Esophagus squamous epithelium (tissue), 5 donors: ENCODE measurements around the gene PSMB5. TPM values are rescaled to one million over a fixed set of nuclear protein-coding genes. Genes with fewer than 3 reads are reported as not detected.
A peak's percentile ranks its signal among the peaks of the same experiment; 100 is the strongest.

ENCODE experiments used
- DNase-seq: peaks from one replicate; lab custom pipeline; 2025; lab: John Stamatoyannopoulos, UW
- H3K27ac ChIP-seq, 4 donors: fragments of 200-600 bp; sonication (generic); one replicate each; pipeline ENCODE4 v1.5.1; 2016 to 2019; ENCODE audit warnings: mild to moderate bottlenecking in 1 of 4
- H3K27me3 ChIP-seq, 4 donors: fragments of 200-600 bp; sonication (generic); 1 replicate in 3 of 4; 2 replicates in 1 of 4; pipeline versions ENCODE4 v1.5.1 to v1.6.0; 2017 to 2021; ENCODE audit warnings: antibody characterized with exemption in 1 of 4
- H3K36me3 ChIP-seq, 3 donors: fragments of 200-600 bp; sonication (generic); one replicate each; pipeline ENCODE4 v1.5.1; 2016 to 2019
- H3K4me1 ChIP-seq, 3 donors: fragments of 200-600 bp; sonication (generic); one replicate each; pipeline ENCODE4 v1.5.1; 2017 to 2019
- H3K4me3 ChIP-seq, 4 donors: fragments of 200-600 bp; sonication (generic); 1 replicate in 3 of 4; 2 replicates in 1 of 4; pipeline ENCODE4 v1.5.1; 2016 to 2019; ENCODE audit warnings: mild to moderate bottlenecking in 2 of 4, moderate library complexity in 1 of 4
- H3K9me3 ChIP-seq, 3 donors: fragments of 200-600 bp; sonication (generic); one replicate each; pipeline ENCODE4 v1.5.1; 2016 to 2019
- POLR2A ChIP-seq, 4 donors: fragments of 450-650 bp; IDR thresholded peaks; one replicate each; pipeline ENCODE4 v1.6.1; 2017; ENCODE audit warnings: antibody characterized with exemption in 4 of 4, mild to moderate bottlenecking in 4 of 4, moderate library complexity in 3 of 4
- WGBS, 2 donors: methylation state at CpG; one replicate each; pipeline ENCODE4 v1.1.5; 2018; 5-methylcytosine and 5-hydroxymethylcytosine counted together
- intact Hi-C: fragments of 100-400 bp; cut with DNase I; formaldehyde crosslinking; loops from one replicate; pipeline ENCODE4 v1.15.0; 2022
- total RNA-seq, 4 donors: library from RNA; depleted of rRNA; stranded (reverse); fragments of >200 nt; gene quantifications; one replicate each; pipeline ENCODE4 v1.1.0, GENCODE V29; 2016
- TF ChIP-seq, protein P1 (sequence below), 6 experiments: fragments of 450-650 bp in 4 of 6; fragments of 200-600 bp in 2 of 6; sonication (generic) in 2 of 6; IDR thresholded peaks; one replicate each; pipeline ENCODE4 v1.5.1; 2016 to 2019; ENCODE audit warnings: antibody characterized with exemption in 6 of 6, mild to moderate bottlenecking in 4 of 6, moderate library complexity in 4 of 6
- donor health status: DM: yes; HTN: yes; CAD: no.

The PSMB5 gene
- total RNA-seq, 4 donors from 2014 or later: 140 to 185 (median 153) TPM

- H3K27me3 ChIP-seq: no peaks in the 10 kb centered on the region
- H3K4me3 ChIP-seq: peak overlapping the region; percentile 39 to 84 (median 60)
- peaks cover 26 to 53% (median 29%) of the 10 kb centered on the region in 3 donors for H3K4me1 ChIP-seq
- H3K27ac ChIP-seq: peak overlapping the region; percentile 40 to 90 (median 78)
- peaks cover 22 to 76% (median 34%) of the 10 kb centered on the region in 3 donors for H3K36me3 ChIP-seq
- WGBS, 2 donors: 9 to 12% methylated on average over 10 of the region's 10 CpGs
- no peak for TF ChIP-seq POLR2A (IDR thresholded peaks at IDR 0.05)
- TF ChIP-seq, protein P1, sequence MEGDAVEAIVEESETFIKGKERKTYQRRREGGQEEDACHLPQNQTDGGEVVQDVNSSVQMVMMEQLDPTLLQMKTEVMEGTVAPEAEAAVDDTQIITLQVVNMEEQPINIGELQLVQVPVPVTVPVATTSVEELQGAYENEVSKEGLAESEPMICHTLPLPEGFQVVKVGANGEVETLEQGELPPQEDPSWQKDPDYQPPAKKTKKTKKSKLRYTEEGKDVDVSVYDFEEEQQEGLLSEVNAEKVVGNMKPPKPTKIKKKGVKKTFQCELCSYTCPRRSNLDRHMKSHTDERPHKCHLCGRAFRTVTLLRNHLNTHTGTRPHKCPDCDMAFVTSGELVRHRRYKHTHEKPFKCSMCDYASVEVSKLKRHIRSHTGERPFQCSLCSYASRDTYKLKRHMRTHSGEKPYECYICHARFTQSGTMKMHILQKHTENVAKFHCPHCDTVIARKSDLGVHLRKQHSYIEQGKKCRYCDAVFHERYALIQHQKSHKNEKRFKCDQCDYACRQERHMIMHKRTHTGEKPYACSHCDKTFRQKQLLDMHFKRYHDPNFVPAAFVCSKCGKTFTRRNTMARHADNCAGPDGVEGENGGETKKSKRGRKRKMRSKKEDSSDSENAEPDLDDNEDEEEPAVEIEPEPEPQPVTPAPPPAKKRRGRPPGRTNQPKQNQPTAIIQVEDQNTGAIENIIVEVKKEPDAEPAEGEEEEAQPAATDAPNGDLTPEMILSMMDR (IDR thresholded peaks at IDR 0.05): no peak
- DNase-seq: no peak
- no peaks in the 10 kb centered on the region for H3K9me3 ChIP-seq
- intact Hi-C loops: no loop called here
Measured at GRCh38 chr14:23070262-23071129, 35.8 kb upstream of the PSMB5 start.

DNA sequence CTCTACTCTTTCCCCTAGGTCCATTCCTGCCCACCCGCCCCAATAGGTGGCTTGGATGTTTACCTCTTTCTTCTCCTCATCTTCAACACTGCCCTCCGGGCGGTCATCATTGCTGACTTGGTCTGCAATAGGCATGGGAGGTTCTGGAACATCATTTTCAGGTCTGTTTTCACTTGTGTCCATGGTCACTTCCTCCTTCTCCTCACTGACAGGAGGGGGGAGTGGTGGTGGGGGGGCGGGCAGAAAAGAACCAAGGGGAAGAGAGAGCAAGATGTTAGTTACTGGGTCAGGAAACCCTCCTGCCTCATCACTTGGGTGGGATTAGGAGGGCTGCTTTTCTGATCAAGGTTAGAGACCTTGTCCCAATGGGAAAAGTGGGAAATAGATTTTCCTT lies 34.7 kb upstream of the PSMB5 start:
- H3K4me1 ChIP-seq: peaks cover 26 to 53% (median 29%) of the 10 kb centered on the region in 3 donors
- 79 to 94% methylated on average over 3 to 4 of the region's 4 CpGs for WGBS, 2 donors
- TF ChIP-seq, protein P1 (IDR thresholded peaks at IDR 0.05): no peak
- no peak for TF ChIP-seq POLR2A (IDR thresholded peaks at IDR 0.05)
- DNase-seq: no peak
- H3K9me3 ChIP-seq: no peaks in the 10 kb centered on the region
- H3K27me3 ChIP-seq: no peaks in the 10 kb centered on the region
- no peak overlapping the region for H3K4me3 ChIP-seq
- intact Hi-C loops: no loop called here
- H3K27ac ChIP-seq: peak overlapping the region; percentile 15 to 73 (median 37)
- peaks cover 29 to 76% (median 34%) of the 10 kb centered on the region in 3 donors for H3K36me3 ChIP-seq

- Histone ChIP-seq H3K4me3 (no peak overlapping the region), H3K4me1 (peaks cover 26 to 57% (median 29%) of the 10 kb centered on the region in 3 donors), H3K36me3 (peaks cover 34 to 76% (median 38%) of the 10 kb centered on the region in 3 donors), H3K27ac (peak overlapping the region in 3 of 4 donors; percentile 15 to 55 (median 19)), H3K9me3 (no peaks in the 10 kb centered on the region), H3K27me3 (no peaks in the 10 kb centered on the region)
- TF ChIP-seq, protein P1 (IDR thresholded peaks at IDR 0.05): peak; percentile 93 to 98 (median 97)
- no peak for TF ChIP-seq POLR2A (IDR thresholded peaks at IDR 0.05)
- 21 to 27% methylated on average over 8 of the region's 8 CpGs for WGBS, 2 donors
- intact Hi-C loops: no loop called here
- no peak for DNase-seq
Measured at GRCh38 chr14:23068789-23069412, 34.2 kb upstream of the PSMB5 start.

DNA sequence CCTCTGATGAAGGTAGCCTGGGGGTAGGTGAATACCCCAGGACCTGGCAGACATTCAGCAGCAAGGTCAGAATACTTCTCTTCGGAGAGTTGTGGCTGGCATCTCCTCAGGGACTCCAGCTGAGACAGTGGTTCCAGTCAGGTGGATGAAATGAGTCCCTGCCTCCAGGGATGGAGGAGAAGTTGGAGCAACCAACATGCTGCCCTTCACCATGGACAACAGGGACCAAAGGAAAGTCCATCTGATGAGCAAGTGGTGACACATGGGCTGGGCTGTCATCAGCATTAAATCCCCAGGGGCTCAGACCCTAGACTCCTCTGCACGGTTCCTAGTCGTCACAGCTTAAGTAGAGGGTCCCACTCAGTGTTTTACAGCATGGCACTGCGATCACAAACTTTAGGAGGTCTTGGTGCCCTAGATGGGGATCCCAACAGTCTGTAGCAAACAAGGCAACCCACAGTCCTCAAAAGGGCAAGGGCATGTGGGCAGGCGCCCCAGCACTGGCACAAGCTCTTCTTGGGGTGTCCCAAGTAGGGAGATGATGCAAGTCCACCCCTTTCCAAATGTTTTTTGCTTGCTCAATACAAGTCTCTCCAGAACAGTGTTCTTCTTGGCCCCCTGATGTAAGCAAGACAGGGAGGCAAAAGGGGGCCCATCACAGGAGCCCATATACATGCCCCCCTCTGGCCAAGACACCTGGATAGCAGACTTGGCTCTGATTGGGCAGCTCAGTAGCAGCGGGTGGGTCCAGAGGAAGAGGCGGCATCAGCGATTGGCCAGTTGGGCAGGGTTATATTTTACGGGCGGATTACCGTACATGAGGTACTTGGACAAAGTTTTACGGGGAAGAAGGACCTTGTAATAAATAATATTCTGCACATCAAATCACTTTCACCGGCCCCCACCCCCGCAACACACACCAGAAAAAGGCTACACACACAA lies 33.4 kb upstream of the PSMB5 start:
- peak overlapping the region in 2 of 4 donors; percentile 12 to 55 for H3K27ac ChIP-seq
- intact Hi-C loops: no loop called here
- H3K4me3 ChIP-seq: no peak overlapping the region
- 60 to 73% methylated on average over 10 to 13 of the region's 14 CpGs for WGBS, 2 donors
- no peak for DNase-seq
- peaks cover 26 to 56% (median 29%) of the 10 kb centered on the region in 3 donors for H3K4me1 ChIP-seq
- H3K27me3 ChIP-seq: no peaks in the 10 kb centered on the region
- no peaks in the 10 kb centered on the region for H3K9me3 ChIP-seq
- TF ChIP-seq, protein P1 (IDR thresholded peaks at IDR 0.05): no peak
- no peak for TF ChIP-seq POLR2A (IDR thresholded peaks at IDR 0.05)
- H3K36me3 ChIP-seq: peaks cover 35 to 76% (median 46%) of the 10 kb centered on the region in 3 donors
